Renal cortical epithelial cell (primary cell): ENCODE results near the gene CLMN. TPM values are rescaled to one million over a fixed set of nuclear protein-coding genes. Genes with fewer than 3 reads are reported as not detected.

ENCODE experiments used
- DNase-seq: peaks from one replicate; pipeline ENCODE4 v3.0.0-alpha.2; 2011; ENCODE audit warnings: low read depth
- total RNA-seq: library from RNA; depleted of rRNA; stranded (reverse); fragments of >200 nt; gene quantifications from 2 replicates; pipeline ENCODE4 v1.2.3, GENCODE V29; 2014

Gene CLMN
- total RNA-seq, 1 donor from 2014 or later: 30.3 TPM

DNA sequence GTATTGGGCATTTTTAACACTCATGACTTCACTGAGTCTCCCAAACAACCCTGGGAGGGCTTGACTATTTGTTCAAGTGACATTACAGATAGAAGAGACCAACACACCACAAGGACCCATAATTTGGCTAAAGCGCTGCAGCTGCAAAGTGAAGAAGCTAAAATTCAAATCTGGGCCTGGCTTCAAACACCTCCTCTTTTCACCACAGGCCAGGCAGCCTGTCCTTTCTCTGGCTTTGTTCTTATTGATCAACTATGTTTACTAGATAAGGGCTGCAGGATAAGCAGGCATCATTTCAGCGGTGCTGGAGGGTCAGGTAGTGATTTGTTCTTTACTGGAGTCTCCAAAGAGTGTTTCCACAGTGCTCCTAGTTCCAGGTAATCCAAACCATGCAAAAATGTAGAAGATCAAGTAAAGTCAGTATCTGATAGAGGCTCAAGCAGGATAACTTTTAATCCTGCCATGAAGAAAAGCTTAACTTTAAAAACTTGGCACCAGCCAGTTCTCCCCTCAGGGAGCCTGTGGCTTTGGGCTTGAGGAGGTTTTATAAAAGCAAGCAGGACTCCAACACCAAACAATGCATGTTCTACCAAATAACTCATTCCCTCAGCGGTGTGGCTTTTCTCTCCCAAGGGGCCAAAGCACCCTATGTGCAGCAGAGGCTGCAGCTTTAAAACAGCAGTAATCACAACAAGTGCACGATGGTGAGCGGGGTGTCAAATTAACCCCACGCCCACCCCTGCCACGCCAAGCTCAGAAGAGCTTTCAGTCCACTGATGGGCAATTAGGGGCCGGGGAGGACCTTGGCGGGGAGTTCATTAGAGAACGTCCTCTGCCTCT, 16.8 kb downstream of the CLMN start:
- DNase-seq: no peak

- no peak for DNase-seq
Observed at GRCh38 chr14:95301527-95302187, 18.1 kb downstream of the CLMN start.

DNA sequence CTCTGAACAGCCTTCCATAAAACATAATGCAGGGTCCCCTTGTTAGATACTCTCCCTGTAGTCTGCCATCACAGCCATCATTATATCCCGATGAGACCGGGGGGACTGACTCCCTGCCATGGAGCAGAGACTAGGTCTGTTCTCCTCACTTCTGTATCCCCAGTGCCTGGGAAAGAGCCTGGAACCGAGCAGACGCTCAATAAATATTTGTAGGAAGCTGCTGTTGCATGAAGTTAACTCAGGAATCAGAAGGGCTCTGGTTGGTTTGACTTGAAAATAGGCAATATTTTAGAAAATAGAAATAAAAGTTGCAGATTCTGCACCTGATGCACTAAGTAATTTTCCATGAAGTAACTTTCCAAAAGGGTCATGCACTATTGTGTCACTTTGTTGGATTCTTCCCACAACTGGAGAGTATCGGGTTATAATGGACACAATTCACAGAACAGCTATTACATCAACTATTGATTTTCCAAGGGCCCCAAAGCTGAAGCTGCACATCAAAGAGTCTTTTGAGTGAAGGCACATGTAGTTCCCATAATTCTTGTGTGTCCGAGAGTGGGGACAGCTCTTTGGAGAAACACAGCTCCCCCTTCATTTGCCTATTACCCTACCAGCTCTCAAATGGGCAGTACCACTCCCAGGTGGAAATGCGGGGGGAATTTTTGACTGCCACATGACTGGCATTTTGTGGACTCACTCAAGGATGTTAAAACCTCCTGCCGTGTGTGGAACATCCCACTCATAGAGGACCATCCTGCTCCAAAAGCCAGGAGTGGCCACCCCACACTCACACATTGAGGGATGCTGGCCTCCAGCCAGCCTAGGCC, 18.8 kb downstream of the CLMN start:
- no peak for DNase-seq

GRCh38 chr14:95300002-95300696, 19.6 kb downstream of the CLMN start:
- DNase-seq: peak; percentile 83

DNA sequence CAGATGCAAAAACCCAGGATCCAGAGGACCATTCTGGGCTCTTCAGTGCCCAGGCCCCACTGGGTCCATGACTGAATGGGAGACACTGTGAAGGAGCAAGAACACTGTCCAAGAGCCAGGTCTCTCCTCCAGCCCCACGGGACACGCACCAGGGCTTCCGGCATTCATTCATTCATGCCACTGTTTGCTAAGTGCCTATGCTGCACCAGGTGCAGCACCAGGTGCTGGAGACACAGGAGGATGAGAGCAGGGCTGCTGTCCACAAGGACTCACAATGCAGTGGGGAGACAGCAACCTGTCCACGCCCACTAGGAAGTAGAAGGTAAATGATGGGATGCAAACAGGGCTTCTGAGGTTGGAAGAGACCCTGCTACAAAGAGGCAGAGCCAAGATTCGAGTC, 20.4 kb downstream of the CLMN start:
- DNase-seq: no peak

GRCh38 chr14:95297832-95298231, 21.9 kb downstream of the CLMN start:
- no peak for DNase-seq

DNA sequence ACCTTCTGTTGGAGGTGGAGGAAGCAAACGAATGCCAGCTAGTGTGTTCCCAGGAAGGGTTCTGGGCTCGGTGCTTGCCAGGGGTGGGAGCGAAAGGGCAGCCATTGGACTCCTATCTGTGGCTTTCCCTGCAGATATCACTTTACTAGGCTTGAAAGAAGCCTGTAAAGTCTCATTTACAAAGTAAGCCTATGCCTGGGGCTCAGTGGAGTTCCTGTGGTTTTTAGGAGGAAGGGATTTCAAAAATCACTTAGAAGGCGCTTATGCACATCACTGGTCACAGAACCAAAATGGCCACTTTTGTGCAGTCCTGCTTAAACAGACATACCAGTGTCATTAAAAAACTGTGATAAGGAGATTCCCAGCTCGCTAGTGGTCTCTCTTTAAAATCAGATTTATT, 22.7 kb downstream of the CLMN start:
- peak; percentile 65 for DNase-seq

DNA sequence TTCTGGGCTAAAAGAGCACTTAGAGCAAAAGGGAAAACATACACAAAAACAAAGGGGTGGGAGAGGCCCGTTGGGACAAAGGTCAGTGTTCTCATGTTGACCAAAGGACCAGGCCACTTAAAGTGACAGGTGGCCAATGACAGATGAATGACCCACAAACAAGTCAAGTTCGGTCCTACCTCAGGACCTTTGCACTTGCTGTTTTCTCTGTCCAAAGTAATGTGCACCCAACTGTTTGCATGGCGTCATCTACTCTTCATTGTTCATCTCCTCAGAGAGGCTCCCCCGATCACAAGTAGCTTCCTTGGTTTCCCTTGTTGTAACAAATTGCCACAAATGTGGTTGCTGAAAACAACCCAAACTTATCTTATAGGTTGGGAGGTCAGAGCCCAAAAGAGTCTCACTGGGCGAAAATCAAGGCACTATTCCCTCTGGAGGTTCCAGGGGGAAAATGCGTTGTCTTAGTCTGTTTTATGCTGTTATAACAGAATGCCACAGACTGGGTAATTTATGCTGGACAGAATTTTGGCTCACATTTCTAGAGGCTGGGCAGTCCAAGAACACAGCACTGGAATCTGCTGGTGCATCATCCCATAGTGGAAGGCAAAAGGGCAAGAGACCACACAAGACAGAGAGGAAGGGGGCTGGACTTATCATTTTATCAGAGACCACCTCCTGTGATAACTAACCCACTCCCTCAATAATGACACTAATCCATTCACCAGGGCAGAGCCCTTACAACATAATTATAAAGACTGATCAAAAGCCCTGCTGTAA, 23.9 kb downstream of the CLMN start:
- DNase-seq: no peak

GRCh38 chr14:95294834-95295599, 24.7 kb downstream of the CLMN start:
- peak; percentile 80 for DNase-seq

- DNase-seq: no peak
Observed at GRCh38 chr14:95294320-95294719, 25.4 kb downstream of the CLMN start.

GRCh38 chr14:95293449-95293848, 26.3 kb downstream of the CLMN start:
- DNase-seq: no peak

DNA sequence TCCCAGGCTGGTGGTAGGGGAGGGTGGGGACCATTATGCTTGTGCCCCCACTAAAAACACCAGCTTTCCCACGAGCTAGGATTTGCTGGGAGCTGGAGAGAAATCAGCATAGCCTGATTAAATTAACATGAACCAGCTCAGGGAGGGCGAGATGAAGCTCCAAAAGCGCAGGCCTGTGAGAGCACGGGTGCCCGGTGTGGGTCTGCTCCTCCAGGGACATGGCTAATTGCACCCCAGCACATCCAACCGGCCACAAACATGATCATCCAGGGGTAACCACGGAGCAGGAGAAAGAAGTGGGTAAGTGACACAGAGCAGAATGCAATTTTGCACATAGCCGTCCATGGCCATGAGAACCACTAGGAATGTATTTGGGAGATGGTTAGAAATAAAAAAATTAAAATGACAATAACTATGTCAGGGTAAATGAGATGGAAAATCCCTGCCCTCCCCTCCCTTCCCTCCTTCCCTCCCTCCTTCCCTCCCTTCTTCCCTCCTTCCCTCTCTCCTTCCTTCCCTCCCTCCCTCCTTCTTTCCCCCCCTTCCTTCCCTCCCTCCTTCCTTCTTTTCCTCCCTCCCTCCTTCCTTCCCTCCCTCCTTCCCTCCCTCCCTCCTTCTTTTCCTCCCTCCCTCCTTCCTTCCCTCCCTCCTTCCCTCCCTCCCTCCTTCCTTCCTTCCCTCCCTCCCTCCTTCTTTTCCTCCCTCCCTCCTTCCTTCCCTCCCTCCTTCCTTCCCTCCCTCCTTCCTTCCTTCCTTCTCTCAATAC, 26.9 kb downstream of the CLMN start:
- no peak for DNase-seq

- peak; percentile 79 for DNase-seq
Observed at GRCh38 chr14:95291859-95292542, 27.7 kb downstream of the CLMN start.

GRCh38 chr14:95290871-95291431, 28.8 kb downstream of the CLMN start:
- DNase-seq: peak; percentile 59

- no peak for DNase-seq
Observed at GRCh38 chr14:95290021-95290420, 29.7 kb downstream of the CLMN start.

DNA sequence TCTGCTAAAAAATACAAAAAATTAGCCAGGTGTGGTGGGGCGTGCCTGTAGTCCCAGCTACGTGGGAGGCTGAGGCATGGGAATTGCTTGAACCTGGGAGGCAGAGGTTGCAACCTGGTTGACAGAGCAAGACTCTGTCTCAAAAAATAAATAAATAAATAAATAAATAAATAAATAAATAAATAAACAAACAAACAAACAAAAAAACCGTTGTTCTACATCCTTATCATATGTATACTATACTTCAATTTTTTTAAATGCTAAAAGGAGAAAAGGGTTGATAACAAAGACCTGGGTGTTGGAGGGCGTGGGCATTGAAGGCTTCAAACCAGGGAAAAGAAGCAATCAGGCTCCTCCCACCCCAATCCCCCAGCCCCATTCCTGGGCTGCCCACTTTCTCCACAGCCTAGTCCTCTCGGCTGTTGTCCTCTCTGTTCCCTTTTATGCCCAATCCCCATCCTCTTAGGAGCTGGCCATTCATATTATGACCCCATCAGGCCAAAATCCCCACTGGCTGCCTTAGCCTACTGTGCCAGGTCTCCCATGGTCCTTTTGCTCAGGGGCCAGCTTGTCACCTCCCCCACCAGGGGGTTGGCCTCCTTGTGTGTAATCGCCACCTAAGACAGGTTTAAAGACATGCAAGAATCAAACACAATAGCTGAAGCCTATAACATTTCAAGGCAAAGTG, 30.2 kb downstream of the CLMN start:
- no peak for DNase-seq

GRCh38 chr14:95288672-95289322, 30.9 kb downstream of the CLMN start:
- DNase-seq: no peak
